Right lobe of liver (tissue), 4 donors: Measurements from ENCODE around the gene TTC28.

ENCODE experiments used
- POLR2A ChIP-seq: fragments of 450-650 bp; IDR thresholded peaks from one replicate; pipeline ENCODE4 v1.6.1; 2017; ENCODE audit warnings: antibody characterized with exemption, mild to moderate bottlenecking
- TF ChIP-seq, protein P1 (sequence below), 4 donors: fragments of 200-600 bp in 3 of 4; fragments of 450-650 bp in 1 of 4; IDR thresholded peaks; one replicate each; pipeline versions ENCODE4 v1.5.1 to v1.8.0; 2016 to 2022; ENCODE audit warnings: antibody characterized with exemption in 4 of 4, mild to moderate bottlenecking in 2 of 4
- donor health status: DM: no; HTN: no; CAD: no.
- donor health status: DM: no; HTN: no; CAD: no.
- donor health status: DM: no; HTN: yes; CAD: no.

DNA sequence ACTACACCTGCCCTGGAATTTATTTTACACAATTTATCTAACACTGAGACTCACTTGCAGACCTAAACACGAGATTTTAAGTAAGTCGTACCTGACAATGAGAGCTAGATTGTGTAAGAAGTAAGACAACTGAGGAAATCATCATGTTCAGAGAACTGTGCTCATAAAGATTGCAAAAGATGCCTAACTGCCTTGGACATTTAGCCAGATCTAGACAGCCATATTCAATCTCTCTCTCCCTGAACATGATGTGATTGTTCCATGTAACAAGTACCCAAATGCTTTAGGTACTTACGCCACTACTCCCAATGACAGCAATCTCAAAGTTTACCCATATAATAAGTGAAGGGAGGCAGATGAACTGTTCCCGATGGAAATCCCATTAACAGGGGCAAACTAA lies 550.8 kb downstream of the TTC28 start:
- no peak for TF ChIP-seq POLR2A
- TF ChIP-seq, protein P1, sequence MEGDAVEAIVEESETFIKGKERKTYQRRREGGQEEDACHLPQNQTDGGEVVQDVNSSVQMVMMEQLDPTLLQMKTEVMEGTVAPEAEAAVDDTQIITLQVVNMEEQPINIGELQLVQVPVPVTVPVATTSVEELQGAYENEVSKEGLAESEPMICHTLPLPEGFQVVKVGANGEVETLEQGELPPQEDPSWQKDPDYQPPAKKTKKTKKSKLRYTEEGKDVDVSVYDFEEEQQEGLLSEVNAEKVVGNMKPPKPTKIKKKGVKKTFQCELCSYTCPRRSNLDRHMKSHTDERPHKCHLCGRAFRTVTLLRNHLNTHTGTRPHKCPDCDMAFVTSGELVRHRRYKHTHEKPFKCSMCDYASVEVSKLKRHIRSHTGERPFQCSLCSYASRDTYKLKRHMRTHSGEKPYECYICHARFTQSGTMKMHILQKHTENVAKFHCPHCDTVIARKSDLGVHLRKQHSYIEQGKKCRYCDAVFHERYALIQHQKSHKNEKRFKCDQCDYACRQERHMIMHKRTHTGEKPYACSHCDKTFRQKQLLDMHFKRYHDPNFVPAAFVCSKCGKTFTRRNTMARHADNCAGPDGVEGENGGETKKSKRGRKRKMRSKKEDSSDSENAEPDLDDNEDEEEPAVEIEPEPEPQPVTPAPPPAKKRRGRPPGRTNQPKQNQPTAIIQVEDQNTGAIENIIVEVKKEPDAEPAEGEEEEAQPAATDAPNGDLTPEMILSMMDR (IDR thresholded peaks at IDR 0.05): no peak
